H1 (cell line): ENCODE measurements around the gene TRIOBP. TPM values are rescaled to one million over a fixed set of nuclear protein-coding genes. Genes with fewer than 3 reads are reported as not detected.

Experiments
- CTCF ChIA-PET: fragments of 300-600 bp; sonication (Branson Sonifier 250); formaldehyde crosslinking; loops from one replicate; lab custom pipeline; 2021; ENCODE audit not compliant: partially characterized antibody; lab: Charles Lee
- POLR2A ChIA-PET: fragments of 300-600 bp; sonication (Branson Sonifier 250); formaldehyde crosslinking; loops from one replicate; lab custom pipeline; 2021; ENCODE audit warnings: inconsistent platforms; ENCODE audit not compliant: partially characterized antibody; lab: Charles Lee
- DNase-seq, 2 experiments: peaks; one replicate each; pipeline versions ENCODE4 v3.0.0 to v3.0.0-alpha.2; 2010 to 2022; ENCODE audit warnings: low spot score in 2 of 2, low read depth in 1 of 2, mixed read lengths in 1 of 2
- FAIRE-seq: peaks from 2 replicates; lab custom pipeline; 2011; peaks lifted over from hg19 to GRCh38; lab: Jason Lieb, UNC
- H2AFZ ChIP-seq: 2 replicates; pipeline ENCODE4 v1.8.1; 2012; ENCODE audit warnings: low read length, inconsistent platforms
- H2AK5ac ChIP-seq: 2 replicates; pipeline ENCODE4 v1.6.1; 2013; ENCODE audit warnings: low read depth, low read length
- H2BK120ac ChIP-seq: replicated peaks from 2 replicates; pipeline ENCODE3; 2013; ENCODE audit warnings: low read depth, low read length, inconsistent platforms
- H2BK12ac ChIP-seq: 2 replicates; pipeline ENCODE4 v1.6.1; 2013; ENCODE audit warnings: low read depth, low read length
- H2BK15ac ChIP-seq: 2 replicates; pipeline ENCODE4 v1.6.1; 2013; ENCODE audit warnings: low read length
- H2BK20ac ChIP-seq: 2 replicates; pipeline ENCODE4 v1.6.1; 2013; ENCODE audit warnings: low read length
- H2BK5ac ChIP-seq: 2 replicates; pipeline ENCODE4 v1.6.1; 2013; ENCODE audit warnings: low read depth, low read length
- H3K14ac ChIP-seq: 2 replicates; pipeline ENCODE4 v1.6.1; 2013; ENCODE audit warnings: inconsistent platforms; ENCODE audit not compliant: insufficient read length
- H3K18ac ChIP-seq: 2 replicates; pipeline ENCODE4 v1.6.1; 2013; ENCODE audit warnings: low read length; ENCODE audit errors: extremely low read depth
- H3K23ac ChIP-seq: 2 replicates; pipeline ENCODE4 v1.6.1; 2013; ENCODE audit warnings: inconsistent platforms; ENCODE audit not compliant: insufficient read length
- H3K23me2 ChIP-seq: 2 replicates; pipeline ENCODE4 v1.6.1; 2013; ENCODE audit warnings: low read depth, low read length
- H3K27ac ChIP-seq: 2 replicates; pipeline ENCODE4 v1.6.1; 2011; ENCODE audit warnings: low read depth, low read length, inconsistent platforms
- H3K27me3 ChIP-seq, 4 experiments: replicated peaks in 1 of 4; 1 replicate in 1 of 4; 2 replicates in 3 of 4; pipeline versions ENCODE4 v1.6.1 to v1.8.1; 2011 to 2013; ENCODE audit warnings: low read length in 3 of 4, mild to moderate bottlenecking in 3 of 4, inconsistent platforms in 2 of 4, mixed read lengths in 2 of 4, moderate library complexity in 1 of 4; ENCODE audit not compliant: control insufficient read depth in 3 of 4, insufficient read depth in 3 of 4; ENCODE audit errors: extremely low read depth in 1 of 4
- H3K36me3 ChIP-seq, 4 experiments: 2 replicates each; pipeline versions ENCODE4 v1.6.1 to v1.8.1; 2011 to 2013; ENCODE audit warnings: mild to moderate bottlenecking in 4 of 4, low read length in 3 of 4, moderate library complexity in 2 of 4, control low read depth in 1 of 4, inconsistent platforms in 1 of 4; ENCODE audit not compliant: insufficient read depth in 4 of 4, control insufficient read depth in 2 of 4
- H3K4ac ChIP-seq: replicated peaks from 2 replicates; pipeline ENCODE3; 2013; ENCODE audit warnings: low read length, low read depth, mixed read lengths, inconsistent platforms; ENCODE audit not compliant: insufficient read length
- H3K4me1 ChIP-seq, 4 experiments: replicated peaks in 1 of 4; 1 replicate in 1 of 4; 2 replicates in 3 of 4; pipeline versions ENCODE4 v1.6.1 to v1.8.1; 2011 to 2013; ENCODE audit warnings: low read length in 3 of 4, inconsistent platforms in 2 of 4, mixed read lengths in 1 of 4; ENCODE audit not compliant: insufficient read depth in 4 of 4, control insufficient read depth in 3 of 4
- H3K4me2 ChIP-seq, 2 experiments: 2 replicates each; pipeline versions ENCODE4 v1.6.1 to v1.8.1; 2011 to 2013; ENCODE audit warnings: low read depth in 2 of 2, low read length in 2 of 2, control low read depth in 1 of 2, inconsistent platforms in 1 of 2, mild to moderate bottlenecking in 1 of 2; ENCODE audit not compliant: insufficient read depth in 1 of 2
- H3K4me3 ChIP-seq, 4 experiments: fragments of 200-600, 300-600 bp in 1 of 4; sonication (generic), shearing (Covaris generic), sonication (Bioruptor Twin) in 1 of 4; 2 replicates each; pipeline versions ENCODE4 v1.5.1 to v1.8.1; 2011 to 2016; ENCODE audit warnings: low read length in 4 of 4, low read depth in 3 of 4, control low read depth in 2 of 4, inconsistent platforms in 2 of 4, mild to moderate bottlenecking in 2 of 4, mixed read lengths in 1 of 4, moderate library complexity in 1 of 4; ENCODE audit not compliant: insufficient read depth in 2 of 4; ENCODE audit errors: extremely low read depth in 1 of 4
- H3K56ac ChIP-seq: replicated peaks from 2 replicates; pipeline ENCODE3; 2013; ENCODE audit warnings: low read depth, mild to moderate bottlenecking, mixed read lengths, low read length, inconsistent platforms; ENCODE audit not compliant: insufficient read length
- H3K79me1 ChIP-seq: 2 replicates; pipeline ENCODE4 v1.6.1; 2013; ENCODE audit warnings: low read depth, low read length, control low read depth
- H3K79me2 ChIP-seq, 2 experiments: 2 replicates each; pipeline versions ENCODE4 v1.6.1 to v1.8.1; 2012 to 2013; ENCODE audit warnings: low read length in 2 of 2, mild to moderate bottlenecking in 2 of 2, inconsistent platforms in 1 of 2; ENCODE audit not compliant: insufficient read depth in 2 of 2, control insufficient read depth in 1 of 2
- H3K9ac ChIP-seq, 4 experiments: replicated peaks in 1 of 4; 1 replicate in 1 of 4; 2 replicates in 3 of 4; pipeline versions ENCODE4 v1.6.1 to v1.8.1; 2011 to 2013; ENCODE audit warnings: low read depth in 3 of 4, low read length in 3 of 4, control low read depth in 2 of 4, mild to moderate bottlenecking in 2 of 4, moderate library complexity in 2 of 4, inconsistent platforms in 1 of 4; ENCODE audit errors: extremely low read depth in 1 of 4
- H3K9me3 ChIP-seq, 2 experiments: 2 replicates each; pipeline versions ENCODE4 v1.6.1 to v1.8.1; 2012 to 2013; ENCODE audit warnings: mild to moderate bottlenecking in 2 of 2, moderate library complexity in 2 of 2, control low read depth in 1 of 2, inconsistent platforms in 1 of 2, low read depth in 1 of 2, low read length in 1 of 2, mixed read lengths in 1 of 2; ENCODE audit not compliant: insufficient read depth in 2 of 2
- H4K20me1 ChIP-seq, 2 experiments: replicated peaks in 1 of 2; 2 replicates each; pipeline versions ENCODE3 to v1.8.1; 2011 to 2013; ENCODE audit warnings: inconsistent platforms in 2 of 2, low read length in 2 of 2, mild to moderate bottlenecking in 1 of 2; ENCODE audit not compliant: insufficient read depth in 2 of 2, control insufficient read depth in 1 of 2
- H4K5ac ChIP-seq: 2 replicates; pipeline ENCODE4 v1.6.1; 2013; ENCODE audit warnings: low read length, low read depth, mixed read lengths, inconsistent platforms; ENCODE audit not compliant: insufficient read length
- H4K8ac ChIP-seq: 2 replicates; pipeline ENCODE4 v1.8.0; 2013; ENCODE audit warnings: mild to moderate bottlenecking, moderate library complexity, low read length, inconsistent platforms; ENCODE audit not compliant: insufficient read depth; ENCODE audit errors: extremely low read depth
- H4K91ac ChIP-seq: replicated peaks from 2 replicates; pipeline ENCODE3; 2013; ENCODE audit warnings: low read length, mixed read lengths, inconsistent platforms; ENCODE audit not compliant: insufficient read length
- RAD21 ChIP-seq, 2 experiments: IDR thresholded peaks in 1 of 2; conservative IDR thresholded peaks in 1 of 2; 2 replicates each; pipeline ENCODE4 v1.6.1; 2011; ENCODE audit warnings: low read depth in 2 of 2, low read length in 2 of 2, improper control_type of control experiment in 1 of 2, inconsistent platforms in 1 of 2, mild to moderate bottlenecking in 1 of 2, moderate library complexity in 1 of 2
- SIRT6 ChIP-seq: IDR thresholded peaks from one replicate; pipeline ENCODE4 v1.7.1; 2012; ENCODE audit warnings: low read length, inconsistent platforms
- WGBS, 2 experiments: shearing (Covaris generic) in 1 of 2; methylation state at CpG; one replicate each; pipeline versions ENCODE4 v1.1.6 to v1.1.7; 2013 to 2015; ENCODE audit warnings: low lambda C conversion rate in 2 of 2, mixed read lengths in 2 of 2, inconsistent platforms in 1 of 2, low coverage in 1 of 2, missing lambda C conversion rate in 1 of 2; ENCODE audit not compliant: insufficient replicate concordance in 2 of 2, insufficient coverage in 1 of 2, insufficient read length in 1 of 2; ENCODE audit errors: extremely low coverage in 1 of 2, missing lambda C conversion rate in 1 of 2; 5-methylcytosine and 5-hydroxymethylcytosine counted together
- polyA plus RNA-seq, 7 experiments: library from polyadenylated mRNA; depleted of rRNA in 3 of 7; stranded (reverse) in 5 of 7; unstranded in 2 of 7; fragments of >200 nt in 5 of 7; fragments of 200-250 nt in 2 of 7; gene quantifications; 1 replicate in 5 of 7; 2 replicates in 1 of 7; 4 replicates in 1 of 7; pipeline versions ENCODE4 v1.2.1 to v1.2.3, GENCODE V29; 2011 to 2013; ENCODE audit warnings: missing spikeins in 2 of 7, mixed read lengths in 2 of 7
- total RNA-seq: library from RNA; stranded (reverse); fragmentation: NEBNext Ultra II Directional; extraction: Animal tissue kit (Norgen Biotek cat#: 25700); gene quantifications from 2 replicates; pipeline ENCODE4 v1.2.1, GENCODE V29; 2021
- TF ChIP-seq, protein P1 (sequence below), 3 experiments: IDR thresholded peaks; 1 replicate in 2 of 3; 2 replicates in 1 of 3; pipeline versions ENCODE4 v1.5.1 to v1.6.1; 2011; ENCODE audit warnings: low read length in 3 of 3, mild to moderate bottlenecking in 3 of 3, inconsistent platforms in 2 of 3, low read depth in 1 of 3, moderate library complexity in 1 of 3; ENCODE audit not compliant: insufficient read depth in 1 of 3; ENCODE audit errors: control extremely low read depth in 1 of 3

Gene TRIOBP
- total and polyA plus RNA-seq, 2 of the 8 experiments (the other 6 are each of a cell fraction or from before 2014, with no cell fraction given) = 18.2 to 27.3 TPM

DNA sequence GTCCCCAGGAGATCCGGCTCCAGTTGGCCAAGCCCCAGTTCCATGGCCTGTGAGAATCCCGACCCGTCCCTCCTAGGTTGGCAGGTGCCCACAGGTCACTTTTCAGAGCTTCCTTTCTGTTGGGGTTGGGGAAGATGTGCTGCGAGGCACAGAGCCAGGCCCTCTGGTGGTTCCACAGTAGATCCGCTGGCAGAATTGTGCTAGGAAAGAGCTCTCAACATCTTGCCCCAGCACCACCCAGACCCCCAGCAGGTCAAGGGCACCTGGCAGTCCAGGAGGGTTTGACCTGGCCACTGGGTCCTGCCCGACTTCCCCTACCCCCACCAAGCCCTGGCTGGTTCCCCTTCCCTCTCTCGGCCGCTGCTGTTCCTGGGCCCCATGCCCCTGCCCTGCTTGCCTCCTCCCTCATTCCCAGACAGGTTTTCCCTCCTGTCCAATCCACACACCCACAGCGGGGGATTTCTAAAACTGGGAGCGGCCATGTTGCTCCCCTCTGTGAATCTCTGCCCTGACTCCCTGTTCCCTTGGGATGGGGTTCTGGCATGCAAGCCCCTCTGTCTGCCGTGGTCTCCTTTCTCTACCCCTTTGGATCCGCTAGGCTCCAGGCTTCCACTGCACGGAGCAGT lies 84.7 kb downstream of the TRIOBP start:
- no peaks in the 10 kb centered on the region; a peak in 1 of 4 replicates for H3K9me3 ChIP-seq
- no peak overlapping the region for H2BK15ac ChIP-seq
- no peaks in the 10 kb centered on the region for H3K23me2 ChIP-seq
- CTCF ChIA-PET = interaction anchor here (0.7 to 4.1 kb wide), 16 partner anchors 11 to 173 kb away, joined by 3 to 23 read pairs (median 4); partner anchors contain the start of gene GGA1
- H4K20me1 ChIP-seq = no peaks in the 10 kb centered on the region
- TF ChIP-seq, protein P1, sequence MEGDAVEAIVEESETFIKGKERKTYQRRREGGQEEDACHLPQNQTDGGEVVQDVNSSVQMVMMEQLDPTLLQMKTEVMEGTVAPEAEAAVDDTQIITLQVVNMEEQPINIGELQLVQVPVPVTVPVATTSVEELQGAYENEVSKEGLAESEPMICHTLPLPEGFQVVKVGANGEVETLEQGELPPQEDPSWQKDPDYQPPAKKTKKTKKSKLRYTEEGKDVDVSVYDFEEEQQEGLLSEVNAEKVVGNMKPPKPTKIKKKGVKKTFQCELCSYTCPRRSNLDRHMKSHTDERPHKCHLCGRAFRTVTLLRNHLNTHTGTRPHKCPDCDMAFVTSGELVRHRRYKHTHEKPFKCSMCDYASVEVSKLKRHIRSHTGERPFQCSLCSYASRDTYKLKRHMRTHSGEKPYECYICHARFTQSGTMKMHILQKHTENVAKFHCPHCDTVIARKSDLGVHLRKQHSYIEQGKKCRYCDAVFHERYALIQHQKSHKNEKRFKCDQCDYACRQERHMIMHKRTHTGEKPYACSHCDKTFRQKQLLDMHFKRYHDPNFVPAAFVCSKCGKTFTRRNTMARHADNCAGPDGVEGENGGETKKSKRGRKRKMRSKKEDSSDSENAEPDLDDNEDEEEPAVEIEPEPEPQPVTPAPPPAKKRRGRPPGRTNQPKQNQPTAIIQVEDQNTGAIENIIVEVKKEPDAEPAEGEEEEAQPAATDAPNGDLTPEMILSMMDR (IDR thresholded peaks at IDR 0.05; ENCODE audit: control extremely low read depth in 1 of 3, insufficient read depth in 1 of 3, low read depth in 1 of 3, low read length in 3 of 3) = peak; percentile 50 to 57 (median 55)
- TF ChIP-seq RAD21 (IDR thresholded peaks at IDR 0.05 in 1 of 2, conservative IDR thresholded peaks at IDR 0.05 in 1 of 2; ENCODE audit: low read depth in 2 of 2, low read length in 2 of 2) (peak; percentile 15 to 44; a peak in 2 of 4 replicates), SIRT6 (no peak)
- H3K27me3 ChIP-seq = peaks cover 0 to 27% (median 10%) of the 10 kb centered on the region in 4 experiments; a peak in 3 of 7 replicates
- no peak overlapping the region for H3K27ac ChIP-seq
- H2BK120ac ChIP-seq = no peak overlapping the region
- no peak overlapping the region for H3K9ac ChIP-seq
- no peak overlapping the region for H3K18ac ChIP-seq
- H3K4ac ChIP-seq = no peak overlapping the region
- POLR2A ChIA-PET = interaction anchor here (0.6 to 2.6 kb wide), 11 partner anchors 11 to 173 kb away, joined by 3 to 9 read pairs (median 4); partner anchors contain the start of genes GCAT and GGA1
- DNase-seq = no peak
- no peak overlapping the region for H2BK20ac ChIP-seq
- no peak overlapping the region for H4K8ac ChIP-seq
- no peak overlapping the region for H4K5ac ChIP-seq
- H2BK5ac ChIP-seq = no peak overlapping the region
- no peaks in the 10 kb centered on the region for H3K36me3 ChIP-seq
- no peak overlapping the region for H2AFZ ChIP-seq
- no peak overlapping the region for H3K4me3 ChIP-seq
- H3K56ac ChIP-seq = no peak overlapping the region
- H3K4me1 ChIP-seq = peaks cover 0 to 2% (median 0%) of the 10 kb centered on the region in 4 experiments; a peak in 2 of 7 replicates
- H4K91ac ChIP-seq = no peak overlapping the region
- no peak overlapping the region for H3K23ac ChIP-seq
- no peak overlapping the region for H2BK12ac ChIP-seq
- H3K79me1 ChIP-seq = no peaks in the 10 kb centered on the region
- 79% methylated on average over 10 of the region's 13 CpGs; no CpG with 5 or more reads in 1 of the 2 experiments for WGBS, 2 experiments
- no peak overlapping the region for H3K14ac ChIP-seq
- H2AK5ac ChIP-seq = peak overlapping the region; percentile 13; the same call in 1 of the 2 replicates
- no peak for FAIRE-seq
- H3K4me2 ChIP-seq = no peak overlapping the region
- no peaks in the 10 kb centered on the region for H3K79me2 ChIP-seq
